ENCODE data around the gene ANKRD29.

Gene ANKRD29

DNA sequence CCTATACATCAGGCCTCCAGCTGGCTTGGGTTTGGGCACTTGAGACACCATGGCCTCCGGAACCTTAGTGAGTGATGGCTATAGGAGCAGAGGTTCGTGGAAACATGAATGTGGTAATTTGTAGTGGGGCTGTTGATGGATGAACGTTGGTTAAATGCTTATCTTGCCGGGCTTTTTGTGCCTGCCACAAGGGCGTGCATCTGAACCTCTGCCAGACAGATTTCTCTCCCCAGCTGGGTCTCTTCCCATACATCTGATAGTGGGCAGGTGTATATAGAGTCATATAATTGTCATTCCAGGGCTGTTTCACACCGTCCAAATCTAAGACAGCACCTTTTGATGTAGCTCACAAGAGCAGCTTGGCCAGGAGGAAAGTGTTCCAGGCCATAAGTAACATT, 41.3 kb upstream of the ANKRD29 start:
- TF ChIP-seq, protein P1, sequence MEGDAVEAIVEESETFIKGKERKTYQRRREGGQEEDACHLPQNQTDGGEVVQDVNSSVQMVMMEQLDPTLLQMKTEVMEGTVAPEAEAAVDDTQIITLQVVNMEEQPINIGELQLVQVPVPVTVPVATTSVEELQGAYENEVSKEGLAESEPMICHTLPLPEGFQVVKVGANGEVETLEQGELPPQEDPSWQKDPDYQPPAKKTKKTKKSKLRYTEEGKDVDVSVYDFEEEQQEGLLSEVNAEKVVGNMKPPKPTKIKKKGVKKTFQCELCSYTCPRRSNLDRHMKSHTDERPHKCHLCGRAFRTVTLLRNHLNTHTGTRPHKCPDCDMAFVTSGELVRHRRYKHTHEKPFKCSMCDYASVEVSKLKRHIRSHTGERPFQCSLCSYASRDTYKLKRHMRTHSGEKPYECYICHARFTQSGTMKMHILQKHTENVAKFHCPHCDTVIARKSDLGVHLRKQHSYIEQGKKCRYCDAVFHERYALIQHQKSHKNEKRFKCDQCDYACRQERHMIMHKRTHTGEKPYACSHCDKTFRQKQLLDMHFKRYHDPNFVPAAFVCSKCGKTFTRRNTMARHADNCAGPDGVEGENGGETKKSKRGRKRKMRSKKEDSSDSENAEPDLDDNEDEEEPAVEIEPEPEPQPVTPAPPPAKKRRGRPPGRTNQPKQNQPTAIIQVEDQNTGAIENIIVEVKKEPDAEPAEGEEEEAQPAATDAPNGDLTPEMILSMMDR (IDR thresholded peaks at IDR 0.05), result no peak

DNA sequence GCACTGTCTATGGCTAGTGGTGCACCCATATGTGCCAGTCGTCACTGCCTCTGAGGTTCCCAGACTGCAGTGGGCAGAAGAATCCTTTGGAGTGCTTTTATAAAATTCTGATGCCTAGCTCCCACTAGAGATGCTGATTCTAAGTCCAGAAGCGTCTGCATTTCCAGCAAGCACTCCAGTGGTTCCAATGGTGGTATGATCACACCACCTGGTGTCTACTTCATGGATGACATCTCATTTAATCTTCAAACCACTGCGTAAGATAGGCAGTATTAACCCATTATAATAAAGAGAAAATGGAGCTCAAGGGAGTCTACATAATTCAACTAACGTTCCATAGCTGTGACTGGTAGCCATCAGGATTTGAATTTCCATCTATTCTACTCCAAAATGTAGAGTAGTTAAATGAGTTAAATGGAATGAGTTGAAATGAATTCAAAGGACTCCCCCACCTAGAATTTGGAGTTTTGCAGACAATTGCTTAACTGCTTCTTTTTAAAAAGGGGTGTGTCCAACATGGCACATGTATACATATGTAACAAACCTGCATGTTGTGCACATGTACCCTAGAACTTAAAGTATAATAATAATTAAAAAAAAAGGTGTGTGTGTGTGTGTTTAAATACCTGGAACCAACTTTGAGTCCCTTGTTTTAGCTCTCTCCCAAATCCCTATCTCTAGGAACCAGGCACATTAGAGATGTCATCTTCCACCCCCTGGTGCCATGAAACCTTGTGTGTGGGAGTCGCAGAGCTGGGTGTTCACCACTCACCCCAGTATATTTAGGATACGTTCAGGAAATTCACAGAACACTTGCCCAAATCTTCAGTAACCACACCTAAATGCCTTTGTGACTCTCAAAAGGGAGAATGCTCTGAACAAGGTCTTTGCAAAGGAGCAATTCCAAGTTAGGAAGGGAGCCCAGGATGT, 40.6 kb upstream of the ANKRD29 start:
- TF ChIP-seq, protein P1 (IDR thresholded peaks at IDR 0.05), result peak; percentile 54; the same call in 1 of the 2 replicates

DNA sequence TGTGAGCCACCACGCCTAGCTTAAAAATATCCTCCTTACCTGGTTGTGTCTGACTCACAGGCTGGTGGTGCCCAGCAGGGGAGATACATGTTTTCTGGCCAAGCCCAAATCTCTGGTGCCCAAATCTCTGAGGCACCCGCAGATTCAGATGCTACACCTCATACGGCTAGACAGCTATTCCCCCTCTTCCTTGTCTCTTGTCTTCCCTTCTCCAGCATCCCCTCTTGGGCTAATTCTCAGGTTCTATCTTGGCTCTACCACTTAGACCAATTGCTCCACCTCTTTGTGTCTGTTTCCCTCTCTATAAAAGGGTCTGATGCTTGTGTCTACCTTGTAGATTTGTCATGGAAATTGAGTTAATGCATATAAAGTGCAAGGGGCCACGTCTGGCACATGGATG, 39.9 kb upstream of the ANKRD29 start:
- TF ChIP-seq, protein P1 (IDR thresholded peaks at IDR 0.05), result no peak

DNA sequence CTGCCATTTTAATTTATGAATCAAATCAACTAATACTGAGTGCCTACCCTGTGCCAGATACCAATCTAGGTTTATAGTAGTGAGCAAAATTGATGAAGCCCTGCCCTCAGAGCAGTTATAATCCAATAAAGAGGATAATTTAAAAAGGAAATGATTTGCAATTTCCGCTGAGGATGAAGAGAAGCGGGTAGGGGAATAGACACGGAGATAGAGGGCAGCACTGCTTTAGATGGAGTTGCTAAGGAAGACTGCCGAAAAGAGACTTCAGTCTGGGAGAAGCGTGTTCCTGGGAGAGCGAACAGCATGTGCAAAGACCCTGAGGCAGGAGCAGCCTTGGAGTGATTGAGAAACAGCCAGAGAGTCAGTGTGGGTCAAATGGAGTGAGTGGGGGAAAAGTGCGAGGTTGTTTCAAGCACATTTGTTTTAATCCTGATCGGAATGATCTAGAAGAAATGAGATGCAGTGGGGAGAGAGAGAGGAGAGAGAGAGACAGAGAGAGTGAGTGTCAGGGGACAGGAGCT, 38.9 kb upstream of the ANKRD29 start:
- TF ChIP-seq, protein P1 (IDR thresholded peaks at IDR 0.05), result no peak

DNA sequence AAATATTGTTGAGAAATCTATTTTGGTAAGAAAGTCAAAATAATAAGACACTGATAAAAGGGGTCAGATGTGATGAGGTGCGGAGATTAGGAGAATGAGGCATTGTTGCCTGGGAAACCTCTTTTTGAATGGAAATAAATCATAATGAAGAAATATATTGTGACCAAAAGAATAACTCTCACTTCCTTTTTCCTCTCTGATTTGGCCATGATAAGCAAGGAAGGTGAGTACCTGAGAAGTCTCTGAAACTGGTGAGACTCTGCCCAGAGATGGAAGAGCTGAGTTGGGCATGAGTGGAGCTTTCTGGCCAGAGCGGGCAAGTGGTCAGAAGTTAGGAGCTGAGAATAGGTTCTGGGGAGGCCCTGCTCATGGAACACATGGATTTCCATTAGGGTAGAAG, 38.3 kb upstream of the ANKRD29 start:
- TF ChIP-seq, protein P1 (IDR thresholded peaks at IDR 0.05), result no peak

DNA sequence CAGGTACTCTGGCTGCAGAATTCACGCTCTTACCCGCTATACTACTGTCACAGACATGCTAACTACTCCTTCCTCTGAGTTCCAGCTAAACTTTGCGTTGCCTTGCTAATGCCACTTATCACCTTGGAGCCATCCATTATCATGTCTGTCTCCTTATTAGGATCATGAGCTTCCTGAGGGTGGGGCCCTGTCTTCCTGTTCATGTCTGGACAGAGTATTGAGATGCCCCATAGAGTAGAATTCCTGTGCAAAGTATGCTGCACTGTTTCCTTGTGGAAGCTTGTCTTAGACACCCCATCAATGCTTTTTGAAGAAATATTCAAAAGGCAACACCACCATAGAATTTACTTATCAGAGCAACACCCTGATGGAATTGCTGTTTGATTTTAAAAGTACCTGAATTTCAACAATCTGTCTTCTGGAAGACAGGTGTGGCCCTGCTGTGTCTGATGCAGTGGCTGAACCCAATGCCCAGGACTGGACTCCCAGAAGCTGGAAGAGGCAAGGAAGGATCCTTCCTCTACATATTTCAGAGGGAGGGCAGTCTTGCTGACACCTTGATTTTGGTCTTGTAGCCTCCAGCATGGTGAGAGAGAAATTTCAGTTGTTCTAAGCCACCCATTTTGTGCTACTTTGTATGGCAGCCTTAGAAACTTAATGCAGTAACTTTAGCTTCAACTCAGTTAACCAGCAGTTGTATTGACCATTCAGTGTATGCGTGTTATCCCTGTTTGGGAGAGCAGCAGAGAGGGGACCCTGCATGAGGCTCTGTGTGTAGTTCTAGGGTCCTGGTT, 32.1 kb upstream of the ANKRD29 start:
- TF ChIP-seq, protein P1 (IDR thresholded peaks at IDR 0.05), result no peak

DNA sequence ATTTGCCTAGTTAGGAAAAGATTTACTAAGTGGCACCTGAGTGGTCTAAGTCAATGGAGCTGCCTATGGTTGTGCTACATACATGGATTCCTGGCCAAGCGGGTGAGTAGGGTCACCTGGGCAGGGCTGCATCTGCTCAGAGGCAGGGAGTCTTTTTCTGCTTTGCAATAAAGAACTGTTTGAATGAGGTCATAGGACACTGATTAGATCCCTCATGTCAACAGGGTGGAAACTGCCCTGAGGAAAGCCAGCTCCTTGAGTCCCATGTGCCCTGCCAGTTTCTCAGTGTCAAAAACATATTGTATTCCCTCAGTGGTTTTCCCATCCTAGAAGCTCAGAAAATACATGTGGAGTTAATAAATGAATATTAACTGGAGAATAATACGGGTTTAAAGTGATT, 31.1 kb upstream of the ANKRD29 start:
- TF ChIP-seq, protein P1 (IDR thresholded peaks at IDR 0.05), result no peak

Measured in LNCAP (cell line).